Forelimb muscle (tissue), 1 donor: ENCODE results near the gene ATP6V1E1. TPM values are rescaled to one million over a fixed set of nuclear protein-coding genes. Genes with fewer than 3 reads are reported as not detected.
"Not testable (repeated sequence)": the region's sequence is repeated elsewhere in the genome, so short reads cannot be mapped to it uniquely, and the experiment has no call there.

Source experiments
- DNase-seq: peaks from one replicate; pipeline ENCODE4 v3.0.0-alpha.2; 2013; ENCODE audit warnings: low read depth
- polyA plus RNA-seq: library from polyadenylated mRNA; unstranded; fragments of 120-200 nt; gene quantifications from one replicate; pipeline ENCODE4 v1.2.1, GENCODE V29; 2013; ENCODE audit not compliant: insufficient read length

The ATP6V1E1 gene
- 81.7 TPM for polyA plus RNA-seq

GRCh38 chr22:17628406-17629172, at the start of gene ATP6V1E1:
ATP6V1E1 (minus strand) TSS chr22:17628749; CDS start chr22:17628635, 114 bp downstream.
- DNase-seq, result peak; percentile 93

GRCh38 chr22:17675584-17675983, 47.0 kb upstream of the ATP6V1E1 start:
- DNase-seq, result no peak

GRCh38 chr22:17674152-17674551, 45.6 kb upstream of the ATP6V1E1 start:
- DNase-seq, result no peak

GRCh38 chr22:17672417-17672991, 44.0 kb upstream of the ATP6V1E1 start:
- DNase-seq, result no peak

DNA sequence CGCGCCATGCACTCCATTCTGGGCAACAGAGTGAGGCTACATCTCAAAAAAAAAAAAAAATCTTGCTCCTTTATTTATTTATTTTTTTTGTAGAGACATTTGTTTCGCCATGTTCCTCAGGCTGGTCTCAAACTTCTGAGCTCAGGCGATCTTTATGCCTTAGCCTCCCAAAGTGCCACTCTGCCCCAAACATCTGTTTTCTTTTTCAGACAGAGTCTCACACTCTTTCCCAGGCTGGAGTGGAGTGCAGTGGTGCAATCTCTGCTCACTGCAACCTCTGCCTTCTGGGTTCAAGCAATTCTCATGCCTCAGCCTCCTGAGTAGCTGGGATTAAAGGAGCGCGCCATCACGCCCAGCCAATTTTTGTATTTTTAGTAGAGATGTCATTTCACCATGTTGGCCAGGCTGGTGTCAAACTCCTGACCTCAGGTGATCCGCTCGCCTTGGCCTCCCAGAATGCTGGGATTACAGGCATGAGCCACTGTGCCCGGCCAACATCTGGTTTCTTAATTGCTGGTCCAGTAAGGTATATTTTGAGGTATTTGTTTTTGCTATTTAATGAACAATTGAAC, 43.1 kb upstream of the ATP6V1E1 start:
- DNase-seq, result not testable (repeated sequence)

DNA sequence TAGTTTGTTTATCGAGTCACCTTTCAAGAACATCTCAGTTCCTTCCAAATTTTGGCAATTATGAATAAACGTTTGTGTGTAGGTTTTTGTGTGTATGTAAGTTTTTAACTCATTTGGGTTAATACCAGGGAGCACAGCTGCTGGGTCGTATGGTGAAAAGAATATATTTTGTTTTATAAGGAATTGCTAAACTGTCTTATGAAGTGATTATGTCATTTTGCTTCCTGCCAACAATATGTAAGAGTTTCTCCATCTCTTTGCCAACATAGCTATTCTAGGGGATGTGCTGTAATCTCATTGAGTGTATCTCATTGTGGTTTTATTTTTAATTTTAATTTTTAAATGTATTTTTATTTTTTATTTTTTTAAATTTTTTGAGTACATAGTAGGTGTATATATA, 37.3 kb upstream of the ATP6V1E1 start:
- DNase-seq, result peak; percentile 40

- DNase-seq, result no peak
Measured at GRCh38 chr22:17665248-17665647, 36.7 kb upstream of the ATP6V1E1 start.

GRCh38 chr22:17664414-17665055, 36.0 kb upstream of the ATP6V1E1 start:
- no peak for DNase-seq

DNA sequence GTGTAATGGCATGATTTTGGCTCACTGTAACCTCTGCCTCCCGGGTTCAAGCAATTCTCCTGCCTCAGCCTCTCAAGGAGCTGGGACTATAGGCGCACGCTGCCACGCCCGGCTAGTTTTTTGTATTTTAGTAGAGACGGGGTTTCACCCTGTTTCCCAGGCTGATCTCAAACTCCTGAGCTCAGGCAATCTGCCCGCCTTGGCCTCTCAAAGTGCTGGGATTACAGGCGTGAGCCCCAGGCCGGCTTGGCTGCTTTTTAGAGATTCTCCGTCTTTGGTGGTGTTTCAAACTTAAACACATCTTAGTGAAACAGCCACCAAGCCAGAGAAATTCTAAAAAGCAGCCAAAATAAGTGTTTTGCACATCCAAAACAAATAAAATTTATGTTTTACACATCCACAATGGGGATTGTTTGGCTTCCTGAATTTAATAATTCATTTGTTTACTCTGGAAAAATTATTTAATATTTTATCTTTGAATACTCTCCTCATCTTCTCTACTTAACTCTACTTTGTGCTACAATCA, 28.4 kb upstream of the ATP6V1E1 start:
- no peak for DNase-seq

DNA sequence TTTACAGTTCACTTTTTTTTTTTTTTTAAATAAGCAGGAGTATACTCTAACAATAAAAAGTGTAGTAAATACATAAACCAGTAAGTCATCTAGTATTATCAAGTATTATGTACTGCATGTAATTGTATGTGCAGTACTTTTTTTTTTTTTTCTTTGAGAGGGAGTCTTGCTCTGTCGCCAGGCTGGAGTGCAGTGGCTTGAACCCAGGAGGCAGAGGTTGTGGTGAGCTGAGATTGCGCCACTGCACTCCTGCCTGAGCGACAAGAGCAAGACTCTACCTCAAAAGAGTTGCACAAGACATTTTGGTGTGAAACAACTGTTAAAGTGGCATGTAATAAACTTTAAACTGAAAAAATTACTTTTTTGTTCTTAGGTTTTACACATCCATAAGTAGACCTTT, 26.7 kb upstream of the ATP6V1E1 start:
- DNase-seq, result no peak

GRCh38 chr22:17648569-17648968, 20.0 kb upstream of the ATP6V1E1 start:
- no peak for DNase-seq

- no peak for DNase-seq
Measured at GRCh38 chr22:17647991-17648390, 19.4 kb upstream of the ATP6V1E1 start.

DNA sequence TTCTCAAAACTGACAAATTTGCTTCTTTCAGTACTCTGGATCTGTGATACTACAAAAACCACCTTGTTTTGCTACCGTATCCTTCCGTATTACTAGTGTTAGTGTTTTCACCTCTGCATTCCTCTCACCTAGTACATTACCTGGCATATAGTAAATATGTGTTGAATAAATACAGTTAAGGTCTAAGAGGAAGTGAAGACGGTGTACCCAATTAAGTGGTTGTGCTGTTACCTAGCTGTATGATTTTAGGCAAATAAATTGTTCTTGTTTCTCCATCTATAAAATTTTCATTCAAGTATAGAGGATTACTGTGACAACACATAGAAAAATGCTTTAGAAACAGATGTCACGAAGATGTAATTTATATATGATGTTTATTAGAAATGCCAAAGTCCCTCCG, 18.9 kb upstream of the ATP6V1E1 start:
- DNase-seq, result no peak

DNA sequence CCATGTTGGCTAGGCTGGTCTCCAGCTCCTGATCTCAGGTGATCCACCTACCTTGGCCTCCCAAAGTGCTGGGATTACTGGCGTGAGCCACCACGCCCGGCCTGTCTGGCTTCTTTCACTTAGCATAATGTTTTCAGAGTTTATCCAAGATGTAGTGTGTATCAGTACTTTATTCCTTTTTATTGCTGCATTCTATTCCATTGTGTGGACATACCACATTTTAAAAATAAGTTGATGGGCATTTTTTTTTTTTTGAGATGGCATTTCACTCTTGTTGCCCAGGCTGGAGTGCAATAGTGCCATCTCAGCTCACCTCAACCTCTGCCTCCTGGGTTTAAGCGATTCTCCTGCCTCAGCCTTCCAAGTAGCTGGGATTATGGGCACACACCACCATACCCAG, 13.8 kb upstream of the ATP6V1E1 start:
- not testable (repeated sequence) for DNase-seq

GRCh38 chr22:17641269-17641668, 12.7 kb upstream of the ATP6V1E1 start:
- DNase-seq, result no peak

GRCh38 chr22:17639247-17639741, 10.7 kb upstream of the ATP6V1E1 start:
- peak; percentile 56 for DNase-seq

DNA sequence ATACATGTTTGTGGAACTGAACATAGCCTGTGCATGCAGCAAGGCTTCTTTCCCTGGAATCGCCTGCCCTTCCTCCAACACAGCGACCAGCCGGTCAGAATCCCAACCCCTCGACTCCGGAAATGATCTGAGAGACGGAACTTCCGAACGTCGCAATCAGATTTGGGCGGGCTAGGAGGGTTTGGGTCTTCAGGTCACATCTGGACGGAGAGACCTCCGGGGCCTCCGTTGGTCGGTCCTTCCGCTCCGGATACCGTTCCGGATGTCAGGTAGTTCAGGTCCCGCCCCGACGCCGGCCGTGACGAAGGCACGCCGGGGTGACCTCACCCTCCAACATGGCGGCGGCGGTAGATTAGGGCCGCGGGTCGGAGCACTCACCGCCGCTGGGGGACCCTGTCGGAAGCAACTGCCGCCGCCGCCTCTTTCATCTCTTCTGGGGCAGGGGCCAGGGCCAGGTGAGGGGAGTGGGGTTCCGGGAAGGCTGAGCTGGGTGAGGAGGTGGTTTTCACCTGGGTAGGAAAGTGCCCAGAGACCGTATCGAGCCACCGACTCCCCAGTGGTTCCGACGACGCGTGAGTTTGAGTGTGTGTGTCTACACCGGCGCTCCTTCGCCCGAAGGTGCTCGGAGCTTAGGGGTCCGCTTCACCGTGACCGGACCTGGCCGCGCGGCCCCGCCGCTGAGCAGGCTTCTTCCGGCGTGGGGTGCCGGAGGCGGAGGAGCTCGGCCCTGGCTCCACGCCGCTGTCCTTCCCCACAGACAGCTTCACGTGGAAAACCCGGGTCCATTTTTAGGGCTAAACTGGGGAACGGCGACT, 10.1 kb upstream of the ATP6V1E1 start, which contains the start of gene BCL2L13:
Gene BCL2L13 (plus strand): TSS at position 326 of the 815 bp plus-strand sequence. CDS start 16,955 bp downstream, outside the sequence.
- DNase-seq, result peak; percentile 79

GRCh38 chr22:17638182-17638431, 9.6 kb upstream of the ATP6V1E1 start:
- no peak for DNase-seq

GRCh38 chr22:17637490-17638181, 9.1 kb upstream of the ATP6V1E1 start:
- no peak for DNase-seq

GRCh38 chr22:17636850-17637249, 8.3 kb upstream of the ATP6V1E1 start:
- not testable (repeated sequence) for DNase-seq

GRCh38 chr22:17634696-17635095, 6.1 kb upstream of the ATP6V1E1 start:
- no peak for DNase-seq
